HepG2 (cell line): ENCODE measurements around the gene OPA3. TPM values are rescaled to one million over a fixed set of nuclear protein-coding genes. Genes with fewer than 3 reads are reported as not detected.
A peak's percentile ranks its signal among the peaks of the same experiment; 100 is the strongest.

Source experiments
- ATAC-seq: fragments of 200-7000 bp; cut with Tn5 transposase; 3 replicates; pipeline ENCODE4 v1.9.1; 2020; ENCODE audit warnings: mild to moderate bottlenecking, moderate library complexity
- BruUV-seq: library from RNA; stranded (reverse); fragments of 400-500 nt; replicated peaks from 2 replicates; lab custom pipeline; 2021; lab: Mats Ljungman, UMichigan
- CTCF ChIA-PET: fragments of 300-600 bp; formaldehyde crosslinking; extraction: SDS; loops from one replicate; lab custom pipeline; 2021; ENCODE audit warnings: low total read pairs, inconsistent platforms, low intra/inter-chr PET ratio; lab: Yijun Ruan, JAX
- POLR2A ChIA-PET: fragments of 350-600 bp; sonication (Branson Sonifier 250); formaldehyde crosslinking; loops from one replicate; lab custom pipeline; 2020; ENCODE audit warnings: antibody characterized with exemption, inconsistent platforms; lab: Yijun Ruan, JAX
- DNase-seq: peaks from one replicate; pipeline ENCODE4 v3.0.0-alpha.2; 2015; ENCODE audit warnings: low spot score
- FAIRE-seq: peaks from 3 replicates; lab custom pipeline; 2011; peaks lifted over from hg19 to GRCh38; lab: Jason Lieb, UNC
- H2AFZ ChIP-seq: one replicate; pipeline ENCODE4 v1.6.1; 2011; ENCODE audit warnings: low read length, inconsistent platforms
- H3K27ac ChIP-seq: fragments of 300-600 bp; 3 replicates; pipeline ENCODE4 v1.8.0; 2011; ENCODE audit warnings: mixed run types, mild to moderate bottlenecking, mixed read lengths, low read length, inconsistent platforms; ENCODE audit not compliant: insufficient read depth; ENCODE audit errors: extremely low read length
- H3K27me3 ChIP-seq, 2 experiments: fragments of 200-600 bp in 1 of 2; 2 replicates in 1 of 2; 3 replicates in 1 of 2; pipeline versions ENCODE4 v1.6.0 to v1.8.0; 2011; ENCODE audit warnings: low read length in 2 of 2, mild to moderate bottlenecking in 2 of 2, moderate library complexity in 2 of 2, inconsistent platforms in 1 of 2; ENCODE audit not compliant: insufficient read depth in 2 of 2, control insufficient read depth in 1 of 2
- H3K36me3 ChIP-seq, 2 experiments: fragments of 200-600 bp in 1 of 2; replicated peaks in 1 of 2; 2 replicates in 1 of 2; 3 replicates in 1 of 2; pipeline versions ENCODE4 v1.5.1 to v1.8.0; 2011; ENCODE audit warnings: low read length in 2 of 2, inconsistent platforms in 1 of 2; ENCODE audit not compliant: insufficient read depth in 2 of 2, control insufficient read depth in 1 of 2
- H3K4me1 ChIP-seq: 2 replicates; pipeline ENCODE4 v1.5.1; 2012; ENCODE audit warnings: low read length, inconsistent platforms; ENCODE audit not compliant: insufficient read depth
- H3K4me2 ChIP-seq: 2 replicates; pipeline ENCODE4 v1.6.0; 2011; ENCODE audit warnings: low read depth, low read length, inconsistent platforms
- H3K4me3 ChIP-seq, 3 experiments: fragments of 200-600 bp in 1 of 3; sonication (generic), shearing (Covaris generic) in 1 of 3; replicated peaks in 1 of 3; 2 replicates each; pipeline ENCODE4 v1.5.1; 2011 to 2016; ENCODE audit warnings: low read length in 3 of 3, inconsistent platforms in 2 of 3, low read depth in 2 of 3, mild to moderate bottlenecking in 2 of 3, control low read depth in 1 of 3, mixed read lengths in 1 of 3; ENCODE audit not compliant: insufficient read depth in 1 of 3
- H3K79me2 ChIP-seq: one replicate; pipeline ENCODE4 v1.6.1; 2011; ENCODE audit warnings: low read length, inconsistent platforms; ENCODE audit not compliant: insufficient read depth
- H3K9ac ChIP-seq: 2 replicates; pipeline ENCODE4 v1.6.0; 2011; ENCODE audit warnings: mild to moderate bottlenecking, low read depth, low read length, inconsistent platforms; ENCODE audit not compliant: insufficient read depth
- H3K9me3 ChIP-seq: 2 replicates; pipeline ENCODE4 v1.5.1; 2012; ENCODE audit warnings: mild to moderate bottlenecking, low read length
- H4K20me1 ChIP-seq: 2 replicates; pipeline ENCODE4 v1.6.0; 2011; ENCODE audit warnings: inconsistent platforms, mild to moderate bottlenecking, low read length, moderate library complexity; ENCODE audit not compliant: insufficient read depth
- ADNP ChIP-seq: sonication (generic); formaldehyde crosslinking; IDR thresholded peaks from 2 replicates; pipeline ENCODE4 v1.4.0; 2020; ENCODE audit warnings: missing genetic modification reagents
- ATRX ChIP-seq: sonication (generic); formaldehyde crosslinking; IDR thresholded peaks from 2 replicates; pipeline ENCODE4 v1.4.0; 2020; ENCODE audit warnings: missing genetic modification reagents, borderline replicate concordance
- MAFK ChIP-seq, 2 experiments: IDR thresholded peaks in 1 of 2; conservative IDR thresholded peaks in 1 of 2; 2 replicates each; pipeline ENCODE4 v1.6.1; 2011; ENCODE audit warnings: improper control_type of control experiment in 2 of 2, low read length in 2 of 2
- MED13 ChIP-seq: sonication (generic); formaldehyde crosslinking; IDR thresholded peaks from 2 replicates; pipeline ENCODE4 v1.5.0; 2020; ENCODE audit warnings: missing genetic modification reagents
- MLX ChIP-seq: IDR thresholded peaks from 2 replicates; pipeline ENCODE4 v1.6.1; 2016
- PAF1 ChIP-seq: IDR thresholded peaks from 2 replicates; pipeline ENCODE4 v1.6.1; 2016; ENCODE audit warnings: missing genetic modification reagents, missing compliant biosample characterization
- PAXIP1 ChIP-seq: sonication (generic); formaldehyde crosslinking; conservative IDR thresholded peaks from 2 replicates; pipeline ENCODE4 v1.4.0; 2020; ENCODE audit warnings: mild to moderate bottlenecking, missing genetic modification reagents, moderate library complexity
- RFXAP ChIP-seq: sonication (generic); formaldehyde crosslinking; IDR thresholded peaks from 2 replicates; pipeline ENCODE4 v1.4.0; 2020; ENCODE audit warnings: missing genetic modification reagents, borderline replicate concordance
- ZNF121 ChIP-seq: sonication (generic); formaldehyde crosslinking; IDR thresholded peaks from 2 replicates; pipeline ENCODE4 v1.5.0; 2020; ENCODE audit warnings: mild to moderate bottlenecking, missing genetic modification reagents
- ZNF639 ChIP-seq: conservative IDR thresholded peaks from 2 replicates; pipeline ENCODE4 v1.6.1; 2018; ENCODE audit warnings: missing genetic modification reagents
- ZNF770 ChIP-seq: sonication (generic); formaldehyde crosslinking; IDR thresholded peaks from 2 replicates; pipeline ENCODE4 v1.5.0; 2020; ENCODE audit warnings: mild to moderate bottlenecking, missing genetic modification reagents
- ZNF816 ChIP-seq: sonication (generic); formaldehyde crosslinking; IDR thresholded peaks from 2 replicates; pipeline ENCODE4 v1.8.0; 2022; ENCODE audit warnings: missing genetic modification reagents, mild to moderate bottlenecking, borderline replicate concordance
- ZSCAN31 ChIP-seq: sonication (generic); formaldehyde crosslinking; IDR thresholded peaks from 2 replicates; pipeline ENCODE4 v1.5.0; 2020; ENCODE audit warnings: low read depth, mild to moderate bottlenecking, missing genetic modification reagents
- WGBS: methylation state at CpG from one replicate; pipeline ENCODE4 v1.1.6; 2017; ENCODE audit warnings: low lambda C conversion rate; 5-methylcytosine and 5-hydroxymethylcytosine counted together
- in situ Hi-C: cut with HindIII; loops from 2 replicates; pipeline ENCODE4 v1.10.0; 2017; ENCODE audit warnings: low pct_unique_long_range_greater_than_20kb; ENCODE audit not compliant: extremely low pct_ligation_motif_present
- intact Hi-C: fragments of 100-400 bp; cut with micrococcal nuclease; formaldehyde crosslinking; loops from one replicate; pipeline ENCODE4 v1.10.0; 2022; ENCODE audit not compliant: unreplicated experiment
- polyA plus RNA-seq, 8 experiments: library from polyadenylated mRNA; depleted of rRNA in 3 of 8; stranded (reverse) in 7 of 8; unstranded in 1 of 8; fragments of >200 nt; fragmentation: Illumina TruSeq in 4 of 8; extraction: Trizol in 4 of 8; gene quantifications; 2 replicates each; pipeline versions ENCODE4 v1.2.1 to v1.2.3, GENCODE V29; 2011 to 2016; ENCODE audit warnings: low read depth in 4 of 8, missing spikeins in 1 of 8, mixed read lengths in 1 of 8; ENCODE audit not compliant: insufficient read depth in 1 of 8
- total RNA-seq, 5 experiments: library from RNA; depleted of rRNA; stranded (reverse); fragments of >200 nt; fragmentation: Illumina TruSeq; extraction: Trizol; gene quantifications; 2 replicates each; pipeline ENCODE4 v1.2.3, GENCODE V29; 2016; ENCODE audit warnings: low read depth in 1 of 5

The OPA3 gene
- total and polyA plus RNA-seq, 2 of the 13 experiments (the other 11 are each of a cell fraction or from before 2014, with no cell fraction given): 8.3 to 17.7 TPM

GRCh38 chr19:45492627-45493470 lies 91.8 kb downstream of the OPA3 start (continued):
- TF ChIP-seq PAXIP1 (CRISPR knock-in tag): peak; percentile 39; the same call in 1 of the 2 replicates

- CTCF ChIA-PET: interaction anchor here (1.2 kb wide), 1 partner anchor 31 kb away, joined by 4 read pairs; no protein-coding TSS in a partner anchor
- Histone ChIP-seq H3K79me2 (no peaks in the 10 kb centered on the region), H3K4me2 (peak overlapping the region; percentile 93), H3K9me3 (no peaks in the 10 kb centered on the region), H3K4me1 (peaks cover 26% of the 10 kb centered on the region), H2AFZ (no peak overlapping the region), H3K36me3 (no peaks in the 10 kb centered on the region), H4K20me1 (no peaks in the 10 kb centered on the region), H3K9ac (no peak overlapping the region), H3K27me3 (no peaks in the 10 kb centered on the region; a peak in 1 of 5 replicates), H3K4me3 (peak overlapping the region in 2 of 3 experiments; percentile 78 to 91; a peak in 4 of 6 replicates), H3K27ac (no peak overlapping the region)
- no peak for TF ChIP-seq MED13 (CRISPR knock-in tag)
- TF ChIP-seq PAF1 (CRISPR knock-in tag): no peak
- TF ChIP-seq MAFK (conservative IDR thresholded peaks at IDR 0.05 in 1 of 2, IDR thresholded peaks at IDR 0.05 in 1 of 2; ENCODE audit: low read length in 2 of 2): no peak
- TF ChIP-seq ZNF816: no peak
- no peak for TF ChIP-seq ZNF639
- TF ChIP-seq ATRX (CRISPR knock-in tag): no peak
- no peak for TF ChIP-seq RFXAP (CRISPR knock-in tag)
- TF ChIP-seq ZNF121: peak; percentile 95
- no peak for TF ChIP-seq ZSCAN31 (CRISPR knock-in tag)
- 0 out of 2 replicates have a peak, but pooled peaks have one; percentile 28 for TF ChIP-seq ADNP (CRISPR knock-in tag)
- TF ChIP-seq MLX (CRISPR knock-in tag): no peak
- peak; percentile 95 for TF ChIP-seq ZNF770 (CRISPR knock-in tag)
- ATAC-seq (no peak), DNase-seq (no peak), FAIRE-seq (no peak)
- POLR2A ChIA-PET: no interaction called here
- BruUV-seq: no TSS peak
- intact Hi-C loops (loop anchor here (2.0 kb wide), 1 partner anchor 23 kb away; no protein-coding TSS in a partner anchor), in situ Hi-C loops (no loop called here)
- whole genome bisulfite sequencing: 75% methylated on average over 5 of the region's 5 CpGs
Observed at GRCh38 chr19:45492137-45492626, 92.4 kb downstream of the OPA3 start.
